Panc1 (cell line): ENCODE results near the gene SORCS1. TPM values are rescaled to one million over a fixed set of nuclear protein-coding genes. Genes with fewer than 3 reads are reported as not detected.

ENCODE experiments used
- ATAC-seq: fragments of 200-7000 bp; cut with Tn5 transposase; 2 replicates; pipeline ENCODE4 v1.9.1; 2020; ENCODE audit warnings: mild to moderate bottlenecking, moderate library complexity
- BruUV-seq: library from RNA; stranded (reverse); fragments of 400-500 nt; replicated peaks from 2 replicates; lab custom pipeline; 2021; lab: Mats Ljungman, UMichigan
- CTCF ChIA-PET: fragments of 300-600 bp; sonication (Branson Sonifier 250); formaldehyde crosslinking; loops from one replicate; lab custom pipeline; 2022; ENCODE audit warnings: antibody characterized with exemption; lab: Charles Lee
- POLR2A ChIA-PET: fragments of 300-600 bp; sonication (Branson Sonifier 250); formaldehyde crosslinking; loops from one replicate; lab custom pipeline; 2022; ENCODE audit warnings: antibody characterized with exemption; lab: Charles Lee
- DNase-seq: peaks from one replicate; pipeline ENCODE4 v3.0.0-alpha.2; 2010; ENCODE audit warnings: low read depth, low spot score
- H3K27ac ChIP-seq: 2 replicates; pipeline ENCODE4 v1.5.1; 2011; ENCODE audit warnings: mild to moderate bottlenecking, low read length, inconsistent platforms
- H3K27me3 ChIP-seq: fragments of 200-500 bp; sonication (Bioruptor generic); 2 replicates; pipeline ENCODE4 v1.6.0; 2014; ENCODE audit warnings: low read length, inconsistent platforms; ENCODE audit not compliant: control insufficient read depth, insufficient read depth
- H3K36me3 ChIP-seq: fragments of 200-500 bp; sonication (Bioruptor generic); 2 replicates; pipeline ENCODE4 v1.5.1; 2014; ENCODE audit warnings: inconsistent platforms, mild to moderate bottlenecking, low read length, moderate library complexity; ENCODE audit not compliant: control insufficient read depth, insufficient read depth
- H3K4me1 ChIP-seq: 2 replicates; pipeline ENCODE4 v1.5.1; 2011; ENCODE audit warnings: inconsistent platforms, mild to moderate bottlenecking, low read length, moderate library complexity; ENCODE audit not compliant: control insufficient read depth, insufficient read depth
- H3K4me3 ChIP-seq, 2 experiments: 2 replicates each; pipeline ENCODE4 v1.5.1; 2011 to 2012; ENCODE audit warnings: low read depth in 2 of 2, low read length in 2 of 2, mild to moderate bottlenecking in 2 of 2, inconsistent platforms in 1 of 2, moderate library complexity in 1 of 2
- H3K9me3 ChIP-seq: fragments of 200-500 bp; sonication (Bioruptor generic); 2 replicates; pipeline ENCODE4 v1.5.1; 2014; ENCODE audit warnings: low read depth, mild to moderate bottlenecking, inconsistent platforms, low read length, moderate library complexity; ENCODE audit not compliant: control insufficient read depth, insufficient read depth
- POLR2AphosphoS5 ChIP-seq: IDR thresholded peaks from 2 replicates; pipeline ENCODE4 v1.6.1; 2012; ENCODE audit warnings: mild to moderate bottlenecking, low read depth, low read length, moderate library complexity
- SIN3A ChIP-seq: IDR thresholded peaks from 2 replicates; pipeline ENCODE4 v1.6.1; 2012; ENCODE audit warnings: low read depth, mild to moderate bottlenecking, low read length, moderate library complexity, borderline replicate concordance; ENCODE audit not compliant: insufficient read depth
- TCF7L2 ChIP-seq: IDR thresholded peaks from 2 replicates; pipeline ENCODE4 v1.6.1; 2011; ENCODE audit warnings: mild to moderate bottlenecking, low read depth, low read length, inconsistent platforms
- in situ Hi-C: cut with HindIII; loops from 2 replicates; pipeline ENCODE4 v1.10.0; 2016; ENCODE audit warnings: low sequenced_read_pairs, low pct_unique_long_range_greater_than_20kb
- intact Hi-C: fragments of 100-400 bp; cut with micrococcal nuclease; formaldehyde crosslinking; loops from one replicate; pipeline ENCODE4 v1.10.0; 2022; ENCODE audit not compliant: unreplicated experiment
- total RNA-seq: library from RNA; stranded (reverse); gene quantifications from one replicate; pipeline ENCODE4 v1.2.1, GENCODE V29; 2021; ENCODE audit not compliant: unreplicated experiment
- TF ChIP-seq, protein P1 (sequence below), 2 experiments: IDR thresholded peaks; 2 replicates each; pipeline ENCODE4 v1.6.1; 2011 to 2012; ENCODE audit warnings: low read depth in 2 of 2, control low read depth in 1 of 2, low read length in 1 of 2, mild to moderate bottlenecking in 1 of 2, moderate library complexity in 1 of 2; ENCODE audit not compliant: insufficient read depth in 1 of 2
- TF ChIP-seq, protein P2 (sequence below): fragments of 450-650 bp; IDR thresholded peaks from 2 replicates; pipeline ENCODE4 v1.5.1; 2017; ENCODE audit warnings: mild to moderate bottlenecking

Gene SORCS1
- total RNA-seq, 1 experiment from 2014 or later: not detected

DNA sequence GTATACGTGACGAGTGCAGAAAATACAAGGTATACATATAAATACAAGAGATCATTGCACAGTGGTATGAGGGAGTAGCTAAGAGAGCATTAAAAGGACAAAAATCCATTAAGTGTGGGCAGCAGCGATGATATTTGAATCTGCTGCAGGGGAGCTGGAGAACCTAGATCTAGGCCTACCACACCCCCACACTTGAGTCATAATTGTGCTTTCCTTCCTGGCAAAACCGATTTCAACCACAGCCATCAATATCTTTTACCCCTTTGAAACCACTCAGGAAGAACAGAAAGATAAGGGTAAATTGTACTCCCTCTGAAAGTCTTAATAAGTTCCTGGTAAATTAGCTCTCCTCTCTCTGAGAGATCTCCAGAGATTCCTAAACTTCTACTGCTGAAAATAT, 345.0 kb downstream of the SORCS1 start:
- TF ChIP-seq TCF7L2 (no peak), SIN3A (no peak), POLR2AphosphoS5 (no peak)
- TF ChIP-seq, protein P1, sequence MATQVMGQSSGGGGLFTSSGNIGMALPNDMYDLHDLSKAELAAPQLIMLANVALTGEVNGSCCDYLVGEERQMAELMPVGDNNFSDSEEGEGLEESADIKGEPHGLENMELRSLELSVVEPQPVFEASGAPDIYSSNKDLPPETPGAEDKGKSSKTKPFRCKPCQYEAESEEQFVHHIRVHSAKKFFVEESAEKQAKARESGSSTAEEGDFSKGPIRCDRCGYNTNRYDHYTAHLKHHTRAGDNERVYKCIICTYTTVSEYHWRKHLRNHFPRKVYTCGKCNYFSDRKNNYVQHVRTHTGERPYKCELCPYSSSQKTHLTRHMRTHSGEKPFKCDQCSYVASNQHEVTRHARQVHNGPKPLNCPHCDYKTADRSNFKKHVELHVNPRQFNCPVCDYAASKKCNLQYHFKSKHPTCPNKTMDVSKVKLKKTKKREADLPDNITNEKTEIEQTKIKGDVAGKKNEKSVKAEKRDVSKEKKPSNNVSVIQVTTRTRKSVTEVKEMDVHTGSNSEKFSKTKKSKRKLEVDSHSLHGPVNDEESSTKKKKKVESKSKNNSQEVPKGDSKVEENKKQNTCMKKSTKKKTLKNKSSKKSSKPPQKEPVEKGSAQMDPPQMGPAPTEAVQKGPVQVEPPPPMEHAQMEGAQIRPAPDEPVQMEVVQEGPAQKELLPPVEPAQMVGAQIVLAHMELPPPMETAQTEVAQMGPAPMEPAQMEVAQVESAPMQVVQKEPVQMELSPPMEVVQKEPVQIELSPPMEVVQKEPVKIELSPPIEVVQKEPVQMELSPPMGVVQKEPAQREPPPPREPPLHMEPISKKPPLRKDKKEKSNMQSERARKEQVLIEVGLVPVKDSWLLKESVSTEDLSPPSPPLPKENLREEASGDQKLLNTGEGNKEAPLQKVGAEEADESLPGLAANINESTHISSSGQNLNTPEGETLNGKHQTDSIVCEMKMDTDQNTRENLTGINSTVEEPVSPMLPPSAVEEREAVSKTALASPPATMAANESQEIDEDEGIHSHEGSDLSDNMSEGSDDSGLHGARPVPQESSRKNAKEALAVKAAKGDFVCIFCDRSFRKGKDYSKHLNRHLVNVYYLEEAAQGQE (IDR thresholded peaks at IDR 0.05; ENCODE audit: insufficient read depth in 1 of 2, low read depth in 2 of 2, low read length in 1 of 2): no peak
- TF ChIP-seq, protein P2, sequence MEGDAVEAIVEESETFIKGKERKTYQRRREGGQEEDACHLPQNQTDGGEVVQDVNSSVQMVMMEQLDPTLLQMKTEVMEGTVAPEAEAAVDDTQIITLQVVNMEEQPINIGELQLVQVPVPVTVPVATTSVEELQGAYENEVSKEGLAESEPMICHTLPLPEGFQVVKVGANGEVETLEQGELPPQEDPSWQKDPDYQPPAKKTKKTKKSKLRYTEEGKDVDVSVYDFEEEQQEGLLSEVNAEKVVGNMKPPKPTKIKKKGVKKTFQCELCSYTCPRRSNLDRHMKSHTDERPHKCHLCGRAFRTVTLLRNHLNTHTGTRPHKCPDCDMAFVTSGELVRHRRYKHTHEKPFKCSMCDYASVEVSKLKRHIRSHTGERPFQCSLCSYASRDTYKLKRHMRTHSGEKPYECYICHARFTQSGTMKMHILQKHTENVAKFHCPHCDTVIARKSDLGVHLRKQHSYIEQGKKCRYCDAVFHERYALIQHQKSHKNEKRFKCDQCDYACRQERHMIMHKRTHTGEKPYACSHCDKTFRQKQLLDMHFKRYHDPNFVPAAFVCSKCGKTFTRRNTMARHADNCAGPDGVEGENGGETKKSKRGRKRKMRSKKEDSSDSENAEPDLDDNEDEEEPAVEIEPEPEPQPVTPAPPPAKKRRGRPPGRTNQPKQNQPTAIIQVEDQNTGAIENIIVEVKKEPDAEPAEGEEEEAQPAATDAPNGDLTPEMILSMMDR: no peak
- BruUV-seq: no TSS peak
- H3K9me3 ChIP-seq: no peaks in the 10 kb centered on the region
- H3K27me3 ChIP-seq: no peaks in the 10 kb centered on the region
- DNase-seq: no peak
- in situ Hi-C loops (no loop called here), intact Hi-C loops (no loop called here)
- H3K36me3 ChIP-seq: no peaks in the 10 kb centered on the region
- POLR2A ChIA-PET: interaction anchor here (0.6 kb wide), 1 partner anchor 84 kb away, joined by 3 read pairs; no protein-coding TSS in a partner anchor
- no peak overlapping the region for H3K27ac ChIP-seq
- H3K4me1 ChIP-seq: no peaks in the 10 kb centered on the region
- H3K4me3 ChIP-seq: no peak overlapping the region
- ATAC-seq: no peak
- CTCF ChIA-PET: no interaction called here

DNA sequence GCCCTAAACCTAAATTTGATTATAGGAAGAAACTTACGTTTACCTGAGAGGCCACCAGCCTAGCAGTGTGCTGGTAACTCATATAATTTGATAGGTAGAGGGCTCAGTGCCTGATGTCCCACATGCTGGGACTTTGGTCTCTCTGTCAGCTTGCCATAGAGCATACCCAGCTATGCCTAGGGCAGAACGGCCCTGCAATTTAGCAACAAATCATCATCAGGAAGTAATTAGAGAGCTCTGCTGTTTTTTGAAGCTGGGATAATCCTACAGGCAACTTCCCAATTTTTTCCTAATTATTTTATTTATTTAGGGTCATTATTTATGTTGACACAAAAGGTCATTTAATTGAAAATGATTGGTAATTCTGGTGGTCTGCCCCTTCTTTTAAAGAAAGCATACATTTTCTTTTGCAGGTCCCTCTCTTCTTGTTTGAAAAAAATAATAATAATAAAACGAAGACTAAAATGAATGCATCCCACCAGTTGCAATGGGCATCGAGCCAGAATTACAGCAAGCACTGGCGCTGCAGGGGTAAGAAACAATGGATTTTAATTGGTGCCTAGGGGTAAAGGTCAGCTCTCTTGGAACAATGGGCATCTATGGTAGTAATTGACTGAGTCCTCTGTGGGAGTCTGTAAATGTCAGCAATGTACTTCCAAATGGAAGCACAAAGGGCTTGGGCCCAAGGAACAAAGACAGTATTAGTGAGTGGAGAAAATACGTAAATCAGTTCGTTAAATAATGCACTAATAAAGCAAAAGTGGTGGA, 348.0 kb downstream of the SORCS1 start:
- no peak overlapping the region for H3K27ac ChIP-seq
- H3K27me3 ChIP-seq: no peaks in the 10 kb centered on the region
- ATAC-seq (no peak), DNase-seq (no peak)
- in situ Hi-C loops (no loop called here), intact Hi-C loops (no loop called here)
- TF ChIP-seq TCF7L2 (no peak), POLR2AphosphoS5 (no peak), SIN3A (no peak)
- TF ChIP-seq, protein P2: no peak
- TF ChIP-seq, protein P1 (IDR thresholded peaks at IDR 0.05; ENCODE audit: insufficient read depth in 1 of 2, low read depth in 2 of 2, low read length in 1 of 2): no peak
- no peak overlapping the region for H3K4me3 ChIP-seq
- ChIA-PET POLR2A (no interaction called here), CTCF (no interaction called here)
- no peaks in the 10 kb centered on the region for H3K9me3 ChIP-seq
- BruUV-seq: no TSS peak
- H3K4me1 ChIP-seq: no peaks in the 10 kb centered on the region
- H3K36me3 ChIP-seq: no peaks in the 10 kb centered on the region
